ENCODE measurements around the gene BRWD1.
"Not testable (repeated sequence)": the region's sequence is repeated elsewhere in the genome, so short reads cannot be mapped to it uniquely, and the experiment has no call there.

BRWD1 gene

DNA sequence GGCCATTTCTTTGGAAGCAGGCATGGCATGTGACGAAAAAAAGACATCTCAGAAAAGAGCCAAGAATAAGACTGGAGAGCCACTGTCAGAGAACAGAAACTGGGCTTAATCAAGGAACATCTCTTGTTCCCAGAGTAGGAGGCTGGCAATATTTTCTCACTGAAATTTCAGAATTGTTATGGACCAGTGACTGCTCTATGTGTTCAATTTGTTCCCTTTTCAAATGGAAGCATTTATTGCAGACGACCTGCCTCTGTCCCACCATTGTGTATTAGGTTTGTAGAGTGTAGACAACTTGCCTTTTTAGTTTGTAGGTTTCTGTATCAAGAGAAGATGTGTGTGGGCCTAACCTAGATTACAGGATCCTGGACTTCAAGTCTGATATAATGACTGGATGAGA is 148.9 kb downstream of the BRWD1 start:
- Histone ChIP-seq H3K4me1 (ENCODE audit: control insufficient read depth in 5 of 5, insufficient read depth in 5 of 5, low read length in 5 of 5) (no peaks in the 10 kb centered on the region), H3K9me3 (ENCODE audit: control insufficient read depth in 5 of 5, low read length in 5 of 5) (peaks cover 2 to 19% (median 12%) of the 10 kb centered on the region in 5 donors), H3K4me3 (ENCODE audit: low read depth in 1 of 5, low read length in 5 of 5) (no peak overlapping the region), H3K27ac (ENCODE audit: low read depth, low read length) (no peak overlapping the region), H3K9ac (ENCODE audit: low read length in 5 of 5) (no peak overlapping the region), H3K27me3 (ENCODE audit: control insufficient read depth in 5 of 5, insufficient read depth in 4 of 5, low read length in 5 of 5) (peaks cover 0 to 2% (median 0%) of the 10 kb centered on the region in 5 donors), H3K36me3 (ENCODE audit: control insufficient read depth in 5 of 5, insufficient read depth in 5 of 5, low read length in 5 of 5) (peaks cover 0 to 4% (median 2%) of the 10 kb centered on the region in 5 donors)

DNA sequence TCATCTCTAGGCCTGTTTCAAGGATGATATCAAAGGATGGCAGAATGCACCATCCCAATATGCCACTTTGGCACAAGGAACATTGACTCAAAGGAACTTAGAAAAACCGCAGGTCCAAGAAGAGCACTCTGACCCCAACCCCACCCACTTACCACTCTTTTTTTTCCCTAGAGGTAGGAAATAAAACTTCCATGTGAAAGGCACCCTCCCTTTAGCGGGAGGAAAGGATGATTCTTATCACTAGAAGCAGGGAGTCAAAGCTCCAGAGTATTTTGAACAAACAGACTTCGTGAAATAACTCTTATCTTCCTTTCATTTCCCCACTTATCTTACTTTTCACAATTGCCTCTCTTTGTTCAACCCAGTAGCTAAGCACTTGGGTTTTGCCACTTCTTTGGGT is 152.4 kb downstream of the BRWD1 start:
- Histone ChIP-seq H3K36me3 (ENCODE audit: control insufficient read depth in 5 of 5, insufficient read depth in 5 of 5, low read length in 5 of 5) (no peaks in the 10 kb centered on the region), H3K27ac (ENCODE audit: low read depth, low read length) (no peak overlapping the region), H3K4me1 (ENCODE audit: control insufficient read depth in 5 of 5, insufficient read depth in 5 of 5, low read length in 5 of 5) (peaks cover 0 to under 1% (median 0%) of the 10 kb centered on the region in 5 donors), H3K9ac (ENCODE audit: low read length in 5 of 5) (no peak overlapping the region), H3K27me3 (ENCODE audit: control insufficient read depth in 5 of 5, insufficient read depth in 4 of 5, low read length in 5 of 5) (peaks cover 0 to 2% (median 0%) of the 10 kb centered on the region in 5 donors), H3K9me3 (ENCODE audit: control insufficient read depth in 5 of 5, low read length in 5 of 5) (peaks cover 2 to 19% (median 12%) of the 10 kb centered on the region in 5 donors), H3K4me3 (ENCODE audit: low read depth in 1 of 5, low read length in 5 of 5) (no peak overlapping the region)

DNA sequence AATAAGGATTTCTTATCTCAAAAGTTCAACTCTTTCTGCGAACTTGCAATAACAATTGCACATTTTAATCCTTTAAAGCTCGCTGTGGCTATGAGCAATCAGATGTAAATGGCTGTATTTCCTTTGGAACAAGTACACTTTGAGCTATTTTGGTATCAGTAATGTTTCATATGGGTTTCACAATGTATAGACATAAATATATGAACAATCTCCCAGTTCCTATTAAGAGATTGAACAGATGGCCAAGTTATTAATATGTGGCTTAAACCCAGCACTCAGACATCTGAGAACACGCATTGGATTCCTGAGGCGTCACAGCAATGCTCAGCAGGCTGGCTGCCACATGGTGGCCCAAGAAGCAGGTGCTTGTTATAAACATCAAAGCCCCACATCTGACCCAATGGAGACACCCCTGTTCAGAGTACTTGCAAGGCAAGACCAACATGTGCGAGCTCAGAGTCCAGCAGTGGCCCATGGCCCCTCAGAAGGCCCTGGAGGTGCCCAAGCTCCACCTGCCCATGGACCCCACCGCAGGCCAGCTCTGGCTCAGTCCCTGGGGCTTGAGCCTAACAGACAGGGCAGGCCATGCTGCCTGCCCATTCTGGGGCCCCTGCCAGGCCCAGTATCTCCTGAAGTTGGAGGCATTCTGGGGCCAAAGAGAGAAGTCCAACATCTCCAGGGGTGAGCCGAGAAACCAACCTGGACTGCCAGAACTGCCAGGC is 153.9 kb downstream of the BRWD1 start:
- Histone ChIP-seq H3K27me3 (ENCODE audit: control insufficient read depth in 5 of 5, insufficient read depth in 4 of 5, low read length in 5 of 5) (no peaks in the 10 kb centered on the region), H3K9ac (ENCODE audit: low read length in 5 of 5) (no peak overlapping the region), H3K36me3 (ENCODE audit: control insufficient read depth in 5 of 5, insufficient read depth in 5 of 5, low read length in 5 of 5) (no peaks in the 10 kb centered on the region), H3K4me1 (ENCODE audit: control insufficient read depth in 5 of 5, insufficient read depth in 5 of 5, low read length in 5 of 5) (peaks cover 0 to 3% (median 0%) of the 10 kb centered on the region in 5 donors), H3K4me3 (ENCODE audit: low read depth in 1 of 5, low read length in 5 of 5) (no peak overlapping the region), H3K27ac (ENCODE audit: low read depth, low read length) (no peak overlapping the region), H3K9me3 (ENCODE audit: control insufficient read depth in 5 of 5, low read length in 5 of 5) (peaks cover 2 to 12% (median 7%) of the 10 kb centered on the region in 5 donors)

DNA sequence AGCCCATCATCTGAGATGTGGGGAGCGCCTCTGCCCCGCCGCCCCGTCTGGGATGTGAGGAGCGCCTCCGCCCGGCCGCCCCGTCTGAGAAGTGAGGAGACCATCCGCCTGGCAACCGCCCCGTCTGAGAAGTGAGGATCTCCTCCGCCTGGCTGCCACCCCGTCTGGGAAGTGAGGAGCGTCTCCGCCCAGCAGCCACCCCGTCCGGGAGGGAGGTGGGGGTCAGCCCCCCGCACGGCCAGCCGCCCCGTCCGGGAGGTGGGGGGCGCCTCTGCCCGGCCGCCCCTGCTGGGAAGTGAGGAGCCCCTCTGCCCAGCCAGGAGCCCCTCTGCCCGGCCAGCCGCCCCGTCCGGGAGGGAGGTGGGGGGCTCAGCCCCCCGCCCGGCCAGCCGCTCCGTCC is 156.2 kb downstream of the BRWD1 start:
- not testable (repeated sequence) for H3K4me3 ChIP-seq (ENCODE audit: low read depth in 1 of 5, low read length in 5 of 5); H3K36me3 ChIP-seq (ENCODE audit: control insufficient read depth in 5 of 5, insufficient read depth in 5 of 5, low read length in 5 of 5); H3K9me3 ChIP-seq (ENCODE audit: control insufficient read depth in 5 of 5, low read length in 5 of 5); H3K27me3 ChIP-seq (ENCODE audit: control insufficient read depth in 5 of 5, insufficient read depth in 4 of 5, low read length in 5 of 5); H3K9ac ChIP-seq (ENCODE audit: low read length in 5 of 5); H3K4me1 ChIP-seq (ENCODE audit: control insufficient read depth in 5 of 5, insufficient read depth in 5 of 5, low read length in 5 of 5); H3K27ac ChIP-seq (ENCODE audit: low read depth, low read length)

DNA sequence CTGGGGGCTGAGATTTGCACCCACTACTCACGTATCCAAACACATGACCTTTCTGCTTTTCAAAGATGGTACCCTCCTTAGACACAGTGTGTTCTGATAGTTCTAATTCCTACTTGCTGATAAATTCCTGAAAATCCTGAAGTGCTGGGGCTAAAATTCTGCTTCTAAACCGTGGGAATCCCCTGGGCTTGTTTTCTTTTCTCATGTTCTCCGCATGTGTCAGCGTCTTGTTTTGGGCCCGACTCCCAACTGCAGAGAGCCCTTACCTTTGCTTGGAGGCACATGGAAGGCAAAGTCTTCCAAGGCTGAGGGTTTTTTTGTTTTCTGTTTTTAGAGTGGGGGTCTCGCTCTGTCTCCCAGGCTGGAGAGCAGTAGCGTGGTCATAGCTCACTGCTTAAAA is 157.4 kb downstream of the BRWD1 start:
- Histone ChIP-seq H3K27ac (ENCODE audit: low read depth, low read length) (no peak overlapping the region), H3K4me3 (ENCODE audit: low read depth in 1 of 5, low read length in 5 of 5) (no peak overlapping the region), H3K9me3 (ENCODE audit: control insufficient read depth in 5 of 5, low read length in 5 of 5) (no peaks in the 10 kb centered on the region), H3K36me3 (ENCODE audit: control insufficient read depth in 5 of 5, insufficient read depth in 5 of 5, low read length in 5 of 5) (no peaks in the 10 kb centered on the region), H3K9ac (ENCODE audit: low read length in 5 of 5) (no peak overlapping the region), H3K27me3 (ENCODE audit: control insufficient read depth in 5 of 5, insufficient read depth in 4 of 5, low read length in 5 of 5) (no peaks in the 10 kb centered on the region), H3K4me1 (ENCODE audit: control insufficient read depth in 5 of 5, insufficient read depth in 5 of 5, low read length in 5 of 5) (peaks cover 0 to 3% (median 0%) of the 10 kb centered on the region in 5 donors)

DNA sequence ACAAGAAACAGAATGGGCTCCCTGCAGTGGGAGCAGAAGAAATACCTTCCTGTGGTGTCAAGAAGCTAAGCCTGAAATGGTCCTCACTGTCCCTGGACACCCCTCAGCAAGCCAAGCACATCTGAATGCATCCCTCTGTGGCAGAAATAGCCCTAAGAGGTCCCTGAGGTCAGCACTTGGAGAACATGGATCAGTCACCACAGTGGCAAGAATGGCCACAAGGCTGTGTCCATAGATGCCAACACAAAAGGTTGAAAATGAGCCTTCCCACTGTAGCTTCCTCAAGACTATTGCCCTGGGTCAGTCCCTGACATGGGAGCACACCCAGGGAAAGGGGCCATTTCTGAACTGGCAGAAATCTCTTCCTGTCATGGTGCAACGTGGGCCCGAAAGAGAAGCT is 157.9 kb downstream of the BRWD1 start:
- Histone ChIP-seq H3K9ac (ENCODE audit: low read length in 5 of 5) (no peak overlapping the region), H3K4me1 (ENCODE audit: control insufficient read depth in 5 of 5, insufficient read depth in 5 of 5, low read length in 5 of 5) (peaks cover 0 to 3% (median 0%) of the 10 kb centered on the region in 5 donors), H3K36me3 (ENCODE audit: control insufficient read depth in 5 of 5, insufficient read depth in 5 of 5, low read length in 5 of 5) (no peaks in the 10 kb centered on the region), H3K9me3 (ENCODE audit: control insufficient read depth in 5 of 5, low read length in 5 of 5) (no peaks in the 10 kb centered on the region), H3K4me3 (ENCODE audit: low read depth in 1 of 5, low read length in 5 of 5) (no peak overlapping the region), H3K27me3 (ENCODE audit: control insufficient read depth in 5 of 5, insufficient read depth in 4 of 5, low read length in 5 of 5) (no peaks in the 10 kb centered on the region), H3K27ac (ENCODE audit: low read depth, low read length) (no peak overlapping the region)

DNA sequence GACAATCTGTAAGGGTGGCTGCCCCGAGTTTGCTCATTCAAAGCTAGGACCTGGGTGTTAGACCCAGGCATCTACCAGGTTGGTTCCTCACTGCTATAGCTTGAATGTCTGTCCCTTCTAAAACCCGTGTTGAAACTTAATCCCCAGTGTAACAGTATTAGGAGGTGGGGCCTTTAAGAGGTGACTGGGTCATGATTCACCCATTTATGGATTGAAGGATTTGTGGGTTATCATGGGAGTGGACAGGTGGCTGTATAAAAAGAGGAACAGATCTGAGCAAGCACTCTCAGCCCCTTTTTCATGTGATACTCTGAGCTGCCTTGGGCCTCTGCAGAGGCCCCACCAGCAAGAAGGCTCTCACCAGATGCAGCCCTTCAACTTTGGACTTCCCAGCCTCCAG is 159.6 kb downstream of the BRWD1 start:
- no peak overlapping the region for H3K4me3 ChIP-seq (ENCODE audit: low read depth in 1 of 5, low read length in 5 of 5)
- H3K9ac ChIP-seq (ENCODE audit: low read length in 5 of 5), result no peak overlapping the region
- peaks cover 0 to 3% (median 0%) of the 10 kb centered on the region in 5 donors for H3K4me1 ChIP-seq (ENCODE audit: control insufficient read depth in 5 of 5, insufficient read depth in 5 of 5, low read length in 5 of 5)
- H3K9me3 ChIP-seq (ENCODE audit: control insufficient read depth in 5 of 5, low read length in 5 of 5), result no peaks in the 10 kb centered on the region
- H3K36me3 ChIP-seq (ENCODE audit: control insufficient read depth in 5 of 5, insufficient read depth in 5 of 5, low read length in 5 of 5), result no peaks in the 10 kb centered on the region
- no peak overlapping the region for H3K27ac ChIP-seq (ENCODE audit: low read depth, low read length)
- no peaks in the 10 kb centered on the region for H3K27me3 ChIP-seq (ENCODE audit: control insufficient read depth in 5 of 5, insufficient read depth in 4 of 5, low read length in 5 of 5)

DNA sequence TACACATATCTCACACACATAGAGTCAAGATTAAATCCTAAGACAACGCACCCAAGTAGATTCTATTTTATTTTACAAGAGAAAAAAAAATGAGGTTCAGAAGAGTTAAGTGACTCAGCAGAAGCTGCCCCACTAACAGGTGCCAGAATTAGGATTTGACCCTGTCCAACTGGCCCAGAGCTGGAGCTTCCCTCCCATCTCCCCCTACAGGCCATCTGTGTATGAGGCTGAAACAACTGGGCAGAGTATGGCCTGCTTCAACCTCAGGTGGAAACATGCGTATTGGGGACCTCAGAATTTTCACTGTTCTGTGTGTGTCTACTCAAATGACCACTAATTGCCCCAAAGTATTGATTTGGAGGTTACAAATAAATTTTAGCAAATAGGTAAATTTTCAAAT is 160.1 kb downstream of the BRWD1 start:
- Histone ChIP-seq H3K9me3 (ENCODE audit: control insufficient read depth in 5 of 5, low read length in 5 of 5) (no peaks in the 10 kb centered on the region), H3K27me3 (ENCODE audit: control insufficient read depth in 5 of 5, insufficient read depth in 4 of 5, low read length in 5 of 5) (no peaks in the 10 kb centered on the region), H3K9ac (ENCODE audit: low read length in 5 of 5) (no peak overlapping the region), H3K4me3 (ENCODE audit: low read depth in 1 of 5, low read length in 5 of 5) (no peak overlapping the region), H3K27ac (ENCODE audit: low read depth, low read length) (no peak overlapping the region), H3K4me1 (ENCODE audit: control insufficient read depth in 5 of 5, insufficient read depth in 5 of 5, low read length in 5 of 5) (peaks cover 0 to 3% (median 0%) of the 10 kb centered on the region in 5 donors), H3K36me3 (ENCODE audit: control insufficient read depth in 5 of 5, insufficient read depth in 5 of 5, low read length in 5 of 5) (no peaks in the 10 kb centered on the region)

DNA sequence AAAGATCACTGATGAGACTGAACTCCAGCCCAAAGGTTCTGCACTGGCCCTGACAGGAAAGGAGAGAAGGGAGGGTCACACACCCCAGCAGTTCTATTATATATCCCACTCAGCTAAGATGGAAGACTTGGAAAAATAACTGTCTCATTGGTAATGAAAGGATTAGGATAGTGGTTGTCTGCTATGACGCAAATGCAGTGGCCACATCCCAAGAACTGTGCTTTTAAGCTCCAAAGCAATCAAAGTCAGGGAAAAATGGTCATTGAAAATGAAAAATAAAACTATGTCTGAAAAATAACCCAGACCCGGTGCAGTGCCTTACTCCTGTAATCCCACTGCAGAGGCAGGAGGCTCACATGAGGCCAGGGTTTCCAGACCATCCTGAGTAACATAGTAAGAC is 161.2 kb downstream of the BRWD1 start:
- Histone ChIP-seq H3K27me3 (ENCODE audit: control insufficient read depth in 5 of 5, insufficient read depth in 4 of 5, low read length in 5 of 5) (no peaks in the 10 kb centered on the region), H3K4me3 (ENCODE audit: low read depth in 1 of 5, low read length in 5 of 5) (no peak overlapping the region), H3K4me1 (ENCODE audit: control insufficient read depth in 5 of 5, insufficient read depth in 5 of 5, low read length in 5 of 5) (peaks cover 0 to 3% (median 0%) of the 10 kb centered on the region in 5 donors), H3K27ac (ENCODE audit: low read depth, low read length) (no peak overlapping the region), H3K36me3 (ENCODE audit: control insufficient read depth in 5 of 5, insufficient read depth in 5 of 5, low read length in 5 of 5) (no peaks in the 10 kb centered on the region), H3K9ac (ENCODE audit: low read length in 5 of 5) (no peak overlapping the region), H3K9me3 (ENCODE audit: control insufficient read depth in 5 of 5, low read length in 5 of 5) (no peaks in the 10 kb centered on the region)

DNA sequence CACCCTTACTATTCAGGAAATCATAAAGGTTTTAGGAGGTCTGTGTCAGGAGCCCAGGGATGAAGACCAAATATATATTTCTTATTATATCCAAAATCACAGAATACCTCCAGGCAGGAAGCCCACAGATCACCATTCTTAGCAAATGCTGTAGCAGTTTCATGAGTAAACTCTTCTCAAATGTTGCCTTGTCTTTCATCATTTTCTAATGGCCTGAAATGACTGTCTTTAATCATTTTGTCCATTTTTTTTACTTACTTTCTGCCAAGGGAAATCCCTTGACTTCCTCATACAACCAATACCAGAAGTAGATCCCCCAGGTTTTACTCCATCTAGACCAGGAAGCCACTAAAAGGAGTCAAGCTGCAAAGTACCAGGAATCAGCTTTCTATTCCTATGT is 162.6 kb downstream of the BRWD1 start:
- Histone ChIP-seq H3K27ac (ENCODE audit: low read depth, low read length) (no peak overlapping the region), H3K4me3 (ENCODE audit: low read depth in 1 of 5, low read length in 5 of 5) (no peak overlapping the region), H3K9ac (ENCODE audit: low read length in 5 of 5) (no peak overlapping the region), H3K9me3 (ENCODE audit: control insufficient read depth in 5 of 5, low read length in 5 of 5) (no peaks in the 10 kb centered on the region), H3K36me3 (ENCODE audit: control insufficient read depth in 5 of 5, insufficient read depth in 5 of 5, low read length in 5 of 5) (no peaks in the 10 kb centered on the region), H3K27me3 (ENCODE audit: control insufficient read depth in 5 of 5, insufficient read depth in 4 of 5, low read length in 5 of 5) (no peaks in the 10 kb centered on the region), H3K4me1 (ENCODE audit: control insufficient read depth in 5 of 5, insufficient read depth in 5 of 5, low read length in 5 of 5) (peaks cover 0 to under 1% (median 0%) of the 10 kb centered on the region in 5 donors)

Measured in subcutaneous abdominal adipose tissue (tissue), 5 donors.